ENCODE data around the gene HDAC4. TPM values are rescaled to one million over a fixed set of nuclear protein-coding genes. Genes with fewer than 3 reads are reported as not detected.

HDAC4 gene
- total RNA-seq, 2 donors from 2014 or later: 49.8 to 71.7 TPM

DNA sequence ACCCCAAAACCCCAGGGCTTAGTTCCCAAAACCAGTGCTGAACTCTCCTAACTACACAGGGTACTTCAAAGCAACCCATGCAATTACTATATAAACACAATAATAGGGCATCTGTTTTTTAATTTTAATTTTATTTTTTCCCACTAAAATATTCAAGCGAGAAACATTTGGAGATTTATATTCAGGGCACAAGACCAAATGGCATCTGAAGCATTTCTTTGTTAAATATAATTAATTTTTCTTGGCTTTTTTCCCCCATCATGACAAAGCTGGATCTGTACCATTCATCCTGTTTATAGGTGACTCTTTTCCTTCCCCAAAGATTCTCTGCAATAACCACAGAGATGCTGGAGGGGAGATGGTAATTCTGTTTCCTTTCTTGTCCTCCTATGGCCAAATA lies 18.1 kb upstream of the HDAC4 start:
- Mint-ChIP-seq H3K36me3 (ENCODE audit: insufficient read depth in 2 of 2) (peaks cover 0 to 4% of the 10 kb centered on the region in 2 donors), H3K4me3 (no peak overlapping the region), H3K4me1 (ENCODE audit: low read depth) (no peaks in the 10 kb centered on the region), H3K27ac (no peak overlapping the region), H3K27me3 (ENCODE audit: low read depth) (peaks cover 16% of the 10 kb centered on the region), H3K9me3 (peaks cover 0 to 2% of the 10 kb centered on the region in 2 donors)
- ATAC-seq (replicated peaks in 1 of 2): no peak
- DNase-seq: no peak

DNA sequence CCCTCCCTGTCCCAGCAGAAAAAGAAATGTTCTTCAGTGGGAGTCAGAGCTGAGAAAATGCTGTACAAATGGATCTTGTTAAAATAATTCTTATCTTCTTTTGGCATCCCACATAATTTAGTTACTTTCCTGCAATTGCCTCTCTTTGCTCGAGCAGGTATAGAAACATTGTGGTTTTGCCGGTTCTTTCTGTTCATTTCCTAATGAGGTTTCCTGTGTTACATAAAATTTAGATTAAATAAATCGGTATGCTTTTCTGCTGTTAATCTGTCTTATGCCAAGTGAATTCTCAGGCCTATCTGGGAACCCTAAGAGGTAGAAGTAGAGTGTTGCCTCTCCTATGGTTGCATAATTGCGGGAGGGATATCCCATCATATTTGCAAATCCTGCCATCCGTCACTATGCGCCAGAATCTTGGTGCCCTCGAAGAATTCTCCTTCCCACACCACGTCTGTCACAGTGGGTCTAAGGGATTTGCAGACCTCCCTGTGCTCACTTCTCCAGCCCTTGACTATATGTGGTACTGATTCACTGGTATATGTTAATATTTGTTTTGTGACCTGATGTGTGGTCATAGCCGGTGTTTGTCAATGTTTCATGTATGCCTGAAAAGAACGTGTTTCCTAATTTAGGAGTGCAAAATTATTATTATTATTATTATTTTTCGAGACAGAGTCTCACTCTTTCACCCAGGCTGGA lies 12.2 kb upstream of the HDAC4 start:
- H3K27me3 Mint-ChIP-seq (ENCODE audit: low read depth): no peaks in the 10 kb centered on the region
- peaks cover 10% of the 10 kb centered on the region for H3K4me1 Mint-ChIP-seq (ENCODE audit: low read depth)
- H3K9me3 Mint-ChIP-seq: peaks cover 0 to 4% of the 10 kb centered on the region in 2 donors
- H3K36me3 Mint-ChIP-seq (ENCODE audit: insufficient read depth in 2 of 2): peaks cover 0 to 6% of the 10 kb centered on the region in 2 donors
- DNase-seq (no peak), ATAC-seq (replicated peaks in 1 of 2) (no peak)
- no peak overlapping the region for H3K27ac Mint-ChIP-seq
- H3K4me3 Mint-ChIP-seq: no peak overlapping the region

GRCh38 chr2:239411549-239412319 lies 10.9 kb upstream of the HDAC4 start:
- ATAC-seq (replicated peaks in 1 of 2): no peak
- H3K27me3 Mint-ChIP-seq (ENCODE audit: low read depth): no peaks in the 10 kb centered on the region
- H3K4me3 Mint-ChIP-seq: no peak overlapping the region
- peaks cover 10% of the 10 kb centered on the region for H3K4me1 Mint-ChIP-seq (ENCODE audit: low read depth)
- no peak overlapping the region for H3K27ac Mint-ChIP-seq
- peaks cover 0 to 4% of the 10 kb centered on the region in 2 donors for H3K36me3 Mint-ChIP-seq (ENCODE audit: insufficient read depth in 2 of 2)
- DNase-seq: no peak
- H3K9me3 Mint-ChIP-seq: peaks cover 0 to 4% of the 10 kb centered on the region in 2 donors

GRCh38 chr2:239411117-239411516 lies 10.3 kb upstream of the HDAC4 start:
- peaks cover 10% of the 10 kb centered on the region for H3K4me1 Mint-ChIP-seq (ENCODE audit: low read depth)
- ATAC-seq (replicated peaks in 1 of 2) (no peak), DNase-seq (no peak)
- peak overlapping the region; percentile 16 for H3K27ac Mint-ChIP-seq
- peaks cover 0 to 4% of the 10 kb centered on the region in 2 donors for H3K36me3 Mint-ChIP-seq (ENCODE audit: insufficient read depth in 2 of 2)
- H3K27me3 Mint-ChIP-seq (ENCODE audit: low read depth): no peaks in the 10 kb centered on the region
- H3K9me3 Mint-ChIP-seq: peaks cover 0 to 4% of the 10 kb centered on the region in 2 donors
- H3K4me3 Mint-ChIP-seq: no peak overlapping the region

GRCh38 chr2:239409976-239410375 lies 9.2 kb upstream of the HDAC4 start:
- H3K9me3 Mint-ChIP-seq: peaks cover 4% of the 10 kb centered on the region in 2 donors
- H3K27ac Mint-ChIP-seq: no peak overlapping the region
- peaks cover 7% of the 10 kb centered on the region for H3K27me3 Mint-ChIP-seq (ENCODE audit: low read depth)
- DNase-seq (no peak), ATAC-seq (replicated peaks in 1 of 2) (no peak)
- peaks cover 0 to 4% of the 10 kb centered on the region in 2 donors for H3K36me3 Mint-ChIP-seq (ENCODE audit: insufficient read depth in 2 of 2)
- peaks cover 10% of the 10 kb centered on the region for H3K4me1 Mint-ChIP-seq (ENCODE audit: low read depth)
- H3K4me3 Mint-ChIP-seq: no peak overlapping the region

DNA sequence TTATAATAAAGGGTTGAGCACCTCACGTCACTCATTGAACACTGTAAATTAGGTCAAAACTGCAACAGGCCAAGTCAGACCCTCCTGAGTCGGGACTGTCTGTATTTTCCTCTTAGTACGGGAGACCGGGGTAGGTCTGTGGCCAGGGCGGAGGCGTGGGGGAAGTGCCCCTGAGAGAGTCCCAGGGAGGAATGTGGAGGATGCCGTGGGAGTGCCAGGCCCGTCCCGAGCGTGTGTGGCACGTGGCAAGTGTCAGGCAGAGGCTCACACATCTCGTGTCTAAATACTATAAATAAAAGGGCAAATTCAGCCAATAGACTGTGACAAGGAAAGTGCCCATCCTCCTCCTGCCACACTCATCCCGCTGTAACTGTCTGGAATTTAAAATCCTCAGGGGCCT lies 6.3 kb upstream of the HDAC4 start:
- Mint-ChIP-seq H3K9me3 (peaks cover 0 to 6% of the 10 kb centered on the region in 2 donors), H3K4me1 (ENCODE audit: low read depth) (peaks cover 10% of the 10 kb centered on the region), H3K27me3 (ENCODE audit: low read depth) (peaks cover 7% of the 10 kb centered on the region), H3K36me3 (ENCODE audit: insufficient read depth in 2 of 2) (peaks cover 1 to 11% of the 10 kb centered on the region in 2 donors), H3K27ac (no peak overlapping the region), H3K4me3 (no peak overlapping the region)
- DNase-seq (no peak), ATAC-seq (replicated peaks in 1 of 2) (no peak)

GRCh38 chr2:239406316-239406995 lies 5.6 kb upstream of the HDAC4 start:
- no peak for ATAC-seq (replicated peaks in 1 of 2)
- Mint-ChIP-seq H3K4me1 (ENCODE audit: low read depth) (peaks cover 14% of the 10 kb centered on the region), H3K9me3 (peaks cover 0 to 6% of the 10 kb centered on the region in 2 donors), H3K4me3 (no peak overlapping the region), H3K36me3 (ENCODE audit: insufficient read depth in 2 of 2) (peaks cover 1 to 15% of the 10 kb centered on the region in 2 donors), H3K27me3 (ENCODE audit: low read depth) (peaks cover 7% of the 10 kb centered on the region), H3K27ac (no peak overlapping the region)
- DNase-seq: no peak

- H3K36me3 Mint-ChIP-seq (ENCODE audit: insufficient read depth in 2 of 2): peaks cover 3 to 15% of the 10 kb centered on the region in 2 donors
- no peak overlapping the region for H3K27ac Mint-ChIP-seq
- ATAC-seq (replicated peaks in 1 of 2) (no peak), DNase-seq (no peak)
- H3K9me3 Mint-ChIP-seq: peaks cover 0 to 6% of the 10 kb centered on the region in 2 donors
- H3K4me3 Mint-ChIP-seq: no peak overlapping the region
- peaks cover 14% of the 10 kb centered on the region for H3K4me1 Mint-ChIP-seq (ENCODE audit: low read depth)
- peaks cover 7% of the 10 kb centered on the region for H3K27me3 Mint-ChIP-seq (ENCODE audit: low read depth)
Measured at GRCh38 chr2:239405071-239405470, 4.3 kb upstream of the HDAC4 start.

DNA sequence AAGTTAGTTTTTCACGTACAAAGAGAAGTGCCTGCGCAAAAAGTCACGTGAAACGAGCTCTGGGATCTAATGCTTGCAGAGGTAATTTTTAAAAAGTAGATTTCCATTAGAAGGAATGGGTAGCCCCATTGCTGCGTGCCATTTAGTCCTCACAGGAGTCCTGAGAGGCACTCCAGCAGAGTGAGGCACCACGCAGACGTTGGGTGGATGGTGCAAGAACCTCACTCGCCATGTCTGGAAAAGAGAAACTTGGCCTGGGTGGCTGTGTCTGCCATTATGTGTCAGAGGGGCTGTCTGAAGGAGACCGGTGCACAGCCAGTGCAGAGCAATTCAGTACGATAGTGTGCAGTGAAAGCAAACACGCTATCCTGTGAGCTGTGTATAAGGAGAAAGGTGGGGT lies 1.8 kb upstream of the HDAC4 start:
- peaks cover 34% of the 10 kb centered on the region for H3K4me1 Mint-ChIP-seq (ENCODE audit: low read depth)
- peaks cover 5 to 16% of the 10 kb centered on the region in 2 donors for H3K36me3 Mint-ChIP-seq (ENCODE audit: insufficient read depth in 2 of 2)
- H3K9me3 Mint-ChIP-seq: peaks cover 0 to 6% of the 10 kb centered on the region in 2 donors
- peaks cover 7% of the 10 kb centered on the region for H3K27me3 Mint-ChIP-seq (ENCODE audit: low read depth)
- peak overlapping the region; percentile 99 for H3K27ac Mint-ChIP-seq
- ATAC-seq (replicated peaks in 1 of 2) (no peak), DNase-seq (no peak)
- peak overlapping the region; percentile 92 to 94 for H3K4me3 Mint-ChIP-seq

DNA sequence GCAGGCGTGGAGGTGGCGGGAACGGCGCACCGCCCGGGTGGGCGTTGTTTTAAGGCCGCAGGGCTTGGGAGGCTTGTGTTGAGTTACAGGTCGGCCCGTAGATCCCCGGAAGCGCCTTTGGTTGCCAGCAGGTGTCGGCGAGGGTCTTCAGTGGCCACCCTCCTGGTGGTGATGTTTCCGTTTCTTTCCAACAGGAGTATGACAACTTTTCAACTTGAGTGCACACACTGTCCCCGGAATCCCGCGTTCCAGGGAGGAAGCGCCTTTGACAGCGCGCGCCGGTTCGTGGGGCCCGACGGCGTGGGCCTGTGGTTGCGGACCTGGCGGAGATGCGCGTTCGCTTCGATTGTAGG lies 1.0 kb upstream of the HDAC4 start:
- ATAC-seq (replicated peaks in 1 of 2): peak; percentile 8 to 13
- DNase-seq: peak in 1 of 2 donors; percentile 67
- Mint-ChIP-seq H3K36me3 (ENCODE audit: insufficient read depth in 2 of 2) (peaks cover 5 to 16% of the 10 kb centered on the region in 2 donors), H3K4me1 (ENCODE audit: low read depth) (peaks cover 42% of the 10 kb centered on the region), H3K27me3 (ENCODE audit: low read depth) (peaks cover 7% of the 10 kb centered on the region), H3K27ac (peak overlapping the region; percentile 99), H3K9me3 (peaks cover 0 to 6% of the 10 kb centered on the region in 2 donors), H3K4me3 (peak overlapping the region; percentile 92 to 94)

DNA sequence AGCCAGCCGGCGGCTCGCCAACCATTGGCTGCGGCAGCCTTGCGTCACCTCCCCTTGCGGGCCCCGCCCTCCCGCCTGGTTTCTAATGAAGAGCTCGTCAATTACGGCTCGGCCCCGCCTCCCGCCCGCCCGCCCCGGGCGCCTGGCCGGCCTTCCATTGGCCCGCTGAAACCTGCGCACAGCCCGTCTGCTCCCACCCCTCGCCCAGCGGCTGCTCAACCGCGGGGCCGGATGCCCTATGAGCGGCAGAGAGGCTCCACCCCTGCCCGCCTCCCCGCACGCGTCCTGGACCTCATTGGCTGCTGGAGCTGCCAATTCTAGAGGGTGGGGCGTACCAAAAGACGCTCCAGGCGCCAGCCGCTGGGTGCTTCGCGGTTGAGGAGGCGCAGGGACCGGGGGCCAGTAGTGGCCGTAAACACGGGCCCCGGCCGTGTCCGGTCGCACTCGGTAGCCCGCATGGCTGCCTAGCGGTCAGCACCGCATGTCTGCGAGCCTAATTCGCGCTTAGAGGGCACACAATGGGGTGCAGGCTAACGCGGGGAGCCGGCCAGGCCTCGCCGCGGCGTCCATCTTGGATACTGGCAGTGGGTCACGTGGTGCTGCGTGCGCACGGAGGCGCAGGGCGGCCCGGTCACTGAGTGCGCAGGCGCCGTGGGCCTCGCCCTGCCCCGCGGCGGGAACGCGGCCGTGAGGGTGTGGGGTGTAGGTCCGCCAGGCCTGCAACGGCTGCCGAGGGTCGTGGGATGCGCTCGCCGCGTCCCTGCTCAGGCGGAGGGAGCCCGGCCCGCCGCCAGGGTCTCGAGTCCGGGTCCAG lies 454 bp upstream of the HDAC4 start:
- Mint-ChIP-seq H3K4me1 (ENCODE audit: low read depth) (peaks cover 48% of the 10 kb centered on the region), H3K9me3 (peaks cover 0 to 6% of the 10 kb centered on the region in 2 donors), H3K4me3 (peak overlapping the region; percentile 92 to 94), H3K27ac (peak overlapping the region; percentile 99), H3K36me3 (ENCODE audit: insufficient read depth in 2 of 2) (peaks cover 5 to 16% of the 10 kb centered on the region in 2 donors), H3K27me3 (ENCODE audit: low read depth) (peaks cover 7% of the 10 kb centered on the region)
- DNase-seq (peak; percentile 99), ATAC-seq (replicated peaks in 1 of 2) (peak; percentile 90 to 91)

DNA sequence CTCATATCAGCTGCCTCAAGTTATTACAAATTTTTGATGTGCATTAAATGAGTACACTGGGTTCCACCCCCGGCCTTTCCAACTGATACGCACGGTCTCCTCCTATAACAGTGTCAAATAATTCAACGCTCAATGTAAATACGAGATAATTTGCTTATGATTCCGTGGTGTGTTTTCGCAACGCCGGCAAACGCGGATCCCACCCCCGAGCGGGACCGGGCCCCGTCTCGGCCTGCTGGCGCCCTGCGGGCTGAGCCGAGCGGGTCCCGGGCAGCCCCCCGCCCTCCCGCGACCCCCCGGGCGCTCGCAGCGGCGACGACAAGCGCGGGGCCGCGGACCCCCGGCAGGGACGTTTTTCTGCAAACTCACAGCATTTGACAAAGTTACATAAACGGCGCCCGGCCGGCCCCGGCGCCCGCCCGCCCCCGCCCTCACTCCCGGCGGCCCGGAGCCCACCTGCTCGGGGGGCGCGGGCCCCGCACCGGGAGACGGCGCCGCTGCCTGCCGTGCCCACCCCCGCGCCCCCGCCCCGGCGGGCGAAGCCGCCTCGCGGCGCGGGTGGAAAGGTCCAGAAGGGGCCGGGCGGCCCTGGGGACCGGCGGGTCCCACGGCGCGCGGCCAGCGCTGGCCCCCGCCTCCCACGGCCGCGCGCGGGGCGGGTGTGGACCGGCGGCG lies 762 bp downstream of the HDAC4 start:
- H3K27ac Mint-ChIP-seq: peak overlapping the region; percentile 96
- peaks cover 5 to 16% of the 10 kb centered on the region in 2 donors for H3K36me3 Mint-ChIP-seq (ENCODE audit: insufficient read depth in 2 of 2)
- peak overlapping the region; percentile 92 to 99 for H3K4me3 Mint-ChIP-seq
- peaks cover 0 to 2% of the 10 kb centered on the region in 2 donors for H3K9me3 Mint-ChIP-seq
- DNase-seq (peak; percentile 30 to 42), ATAC-seq (replicated peaks in 1 of 2) (no peak)
- H3K4me1 Mint-ChIP-seq (ENCODE audit: low read depth): peaks cover 53% of the 10 kb centered on the region
- H3K27me3 Mint-ChIP-seq (ENCODE audit: low read depth): no peaks in the 10 kb centered on the region

All from activated T-cell treated with anti-CD3 and anti-CD28 coated beads, Interleukin-2, amount 50 U/mL, for 72 hours (primary cell).